Chondrocyte (in vitro differentiated cells): ENCODE results near the gene UCHL5. TPM values are rescaled to one million over a fixed set of nuclear protein-coding genes. Genes with fewer than 3 reads are reported as not detected.

Source experiments
- DNase-seq: peaks from one replicate; pipeline ENCODE4 v3.0.0; 2021; ENCODE audit warnings: mixed read lengths, low spot score
- H3K27ac Mint-ChIP-seq: one replicate; pipeline ENCODE4 v1.8.0; 2021; ENCODE audit warnings: mild to moderate bottlenecking, moderate library complexity, mixed read lengths; ENCODE audit not compliant: unreplicated experiment
- H3K27me3 Mint-ChIP-seq: 2 replicates; pipeline ENCODE4 v1.8.0; 2021; ENCODE audit warnings: low read depth, mixed read lengths
- H3K36me3 Mint-ChIP-seq: 2 replicates; pipeline ENCODE4 v1.8.0; 2021; ENCODE audit warnings: low read depth, mixed read lengths
- H3K4me1 Mint-ChIP-seq: 2 replicates; pipeline ENCODE4 v1.8.0; 2021; ENCODE audit warnings: low read depth, mild to moderate bottlenecking, mixed read lengths
- H3K4me3 Mint-ChIP-seq: one replicate; pipeline ENCODE4 v1.8.0; 2021; ENCODE audit warnings: mild to moderate bottlenecking, moderate library complexity, mixed read lengths; ENCODE audit not compliant: unreplicated experiment
- H3K9me3 Mint-ChIP-seq: 2 replicates; pipeline ENCODE4 v1.8.0; 2021; ENCODE audit warnings: low read depth, mixed read lengths
- total RNA-seq: library from RNA; stranded (reverse); gene quantifications from 3 replicates; pipeline ENCODE4 v1.2.1, GENCODE V29; 2021
- TF ChIP-seq, protein P1 (sequence below): fragments of 200-600 bp; sonication (generic); IDR thresholded peaks from 2 replicates; pipeline ENCODE4 v1.5.0; 2021; ENCODE audit warnings: antibody characterized with exemption, mild to moderate bottlenecking, moderate library complexity

The UCHL5 gene
- total RNA-seq, 1 donor from 2014 or later: 23.8 TPM

DNA sequence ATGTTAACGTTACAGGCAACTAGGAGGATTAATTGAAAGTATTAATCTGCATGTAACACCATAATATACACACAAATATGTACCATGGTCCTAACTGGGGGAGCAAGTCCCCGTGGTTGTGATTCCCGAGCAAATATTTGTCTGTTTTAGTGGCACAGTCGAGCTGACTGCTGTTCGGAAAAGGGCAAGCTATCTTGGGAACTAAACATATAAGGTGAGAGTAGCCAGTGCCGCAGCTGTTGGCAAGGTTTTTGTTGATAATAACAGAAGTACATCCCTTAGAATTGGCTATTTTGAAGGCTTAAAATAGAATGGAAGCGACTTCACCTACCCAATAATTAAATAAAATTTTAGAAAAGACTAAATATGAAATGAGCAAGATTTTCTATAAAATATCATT is 45.5 kb downstream of the UCHL5 start:
- Mint-ChIP-seq H3K4me1 (peaks cover 24% of the 10 kb centered on the region), H3K27ac (no peak overlapping the region), H3K4me3 (no peak overlapping the region), H3K36me3 (no peaks in the 10 kb centered on the region), H3K9me3 (no peaks in the 10 kb centered on the region), H3K27me3 (no peaks in the 10 kb centered on the region)
- DNase-seq: no peak
- TF ChIP-seq, protein P1, sequence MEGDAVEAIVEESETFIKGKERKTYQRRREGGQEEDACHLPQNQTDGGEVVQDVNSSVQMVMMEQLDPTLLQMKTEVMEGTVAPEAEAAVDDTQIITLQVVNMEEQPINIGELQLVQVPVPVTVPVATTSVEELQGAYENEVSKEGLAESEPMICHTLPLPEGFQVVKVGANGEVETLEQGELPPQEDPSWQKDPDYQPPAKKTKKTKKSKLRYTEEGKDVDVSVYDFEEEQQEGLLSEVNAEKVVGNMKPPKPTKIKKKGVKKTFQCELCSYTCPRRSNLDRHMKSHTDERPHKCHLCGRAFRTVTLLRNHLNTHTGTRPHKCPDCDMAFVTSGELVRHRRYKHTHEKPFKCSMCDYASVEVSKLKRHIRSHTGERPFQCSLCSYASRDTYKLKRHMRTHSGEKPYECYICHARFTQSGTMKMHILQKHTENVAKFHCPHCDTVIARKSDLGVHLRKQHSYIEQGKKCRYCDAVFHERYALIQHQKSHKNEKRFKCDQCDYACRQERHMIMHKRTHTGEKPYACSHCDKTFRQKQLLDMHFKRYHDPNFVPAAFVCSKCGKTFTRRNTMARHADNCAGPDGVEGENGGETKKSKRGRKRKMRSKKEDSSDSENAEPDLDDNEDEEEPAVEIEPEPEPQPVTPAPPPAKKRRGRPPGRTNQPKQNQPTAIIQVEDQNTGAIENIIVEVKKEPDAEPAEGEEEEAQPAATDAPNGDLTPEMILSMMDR: no peak

DNA sequence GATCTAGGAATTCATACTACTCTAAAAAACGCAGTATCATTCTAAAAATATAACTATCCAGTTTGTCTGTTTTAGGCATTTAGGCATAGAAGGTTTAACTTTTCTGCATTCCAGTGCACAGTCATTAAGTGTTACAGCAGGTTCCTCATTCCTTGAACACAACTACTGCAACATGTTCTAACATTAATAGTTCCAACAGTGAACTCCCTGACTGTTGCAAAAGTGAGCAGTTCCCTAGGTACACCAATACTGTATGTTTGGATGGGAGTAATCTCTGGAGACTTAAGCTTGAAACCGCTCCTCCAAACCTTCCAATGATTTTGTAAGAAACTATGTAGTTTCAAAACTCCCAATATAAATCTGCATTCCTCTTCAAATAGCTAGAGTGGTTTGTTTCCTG is 46.2 kb downstream of the UCHL5 start:
- TF ChIP-seq, protein P1: no peak
- DNase-seq: no peak
- H3K4me1 Mint-ChIP-seq: peaks cover 24% of the 10 kb centered on the region
- H3K27me3 Mint-ChIP-seq: no peaks in the 10 kb centered on the region
- H3K36me3 Mint-ChIP-seq: no peaks in the 10 kb centered on the region
- H3K9me3 Mint-ChIP-seq: no peaks in the 10 kb centered on the region
- peak overlapping the region; percentile 69 for H3K27ac Mint-ChIP-seq
- H3K4me3 Mint-ChIP-seq: no peak overlapping the region

DNA sequence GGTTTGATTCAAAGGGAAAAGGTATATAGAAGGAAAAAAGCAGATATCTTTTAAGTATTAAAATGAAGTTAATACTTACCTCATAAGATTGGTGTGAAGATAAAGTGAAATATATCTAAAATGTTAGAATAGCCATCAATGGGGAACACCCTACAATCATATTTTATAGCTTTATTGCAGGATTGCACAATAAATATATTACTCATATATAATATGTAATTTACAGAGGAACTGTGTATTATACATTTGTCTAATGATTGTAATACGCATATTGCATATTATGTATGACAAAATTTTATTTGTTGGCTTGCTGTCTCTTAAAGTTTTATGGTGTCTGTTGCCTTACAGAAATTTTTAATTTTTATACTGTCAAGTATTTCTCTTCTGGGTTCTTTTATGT is 47.8 kb downstream of the UCHL5 start:
- Mint-ChIP-seq H3K4me1 (peaks cover 24% of the 10 kb centered on the region), H3K4me3 (no peak overlapping the region), H3K27me3 (no peaks in the 10 kb centered on the region), H3K27ac (no peak overlapping the region), H3K36me3 (no peaks in the 10 kb centered on the region), H3K9me3 (peaks cover 1% of the 10 kb centered on the region)
- TF ChIP-seq, protein P1: no peak
- no peak for DNase-seq

DNA sequence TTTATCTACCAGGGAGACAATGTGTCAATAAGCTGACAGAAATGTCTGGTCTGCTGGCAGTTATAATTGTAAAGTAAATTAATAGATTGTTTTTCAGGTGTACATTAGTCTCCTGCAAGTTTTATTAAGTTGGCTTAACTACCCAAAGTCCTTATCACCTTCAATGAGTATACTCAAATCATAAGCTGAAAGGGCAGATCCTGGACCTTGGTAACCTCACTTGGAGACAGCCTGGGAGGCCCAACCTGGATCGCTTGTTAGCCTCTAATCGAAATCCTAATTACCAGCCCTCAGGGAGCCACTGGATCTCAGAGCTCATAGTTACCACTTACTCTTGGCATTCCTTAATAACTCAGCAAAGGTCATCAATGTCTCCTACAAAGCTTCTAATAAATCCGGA is 49.7 kb downstream of the UCHL5 start:
- peaks cover 22% of the 10 kb centered on the region for H3K4me1 Mint-ChIP-seq
- H3K27ac Mint-ChIP-seq: no peak overlapping the region
- H3K4me3 Mint-ChIP-seq: no peak overlapping the region
- no peak for DNase-seq
- H3K9me3 Mint-ChIP-seq: peaks cover 12% of the 10 kb centered on the region
- TF ChIP-seq, protein P1: no peak
- H3K36me3 Mint-ChIP-seq: peaks cover 4% of the 10 kb centered on the region
- no peaks in the 10 kb centered on the region for H3K27me3 Mint-ChIP-seq

DNA sequence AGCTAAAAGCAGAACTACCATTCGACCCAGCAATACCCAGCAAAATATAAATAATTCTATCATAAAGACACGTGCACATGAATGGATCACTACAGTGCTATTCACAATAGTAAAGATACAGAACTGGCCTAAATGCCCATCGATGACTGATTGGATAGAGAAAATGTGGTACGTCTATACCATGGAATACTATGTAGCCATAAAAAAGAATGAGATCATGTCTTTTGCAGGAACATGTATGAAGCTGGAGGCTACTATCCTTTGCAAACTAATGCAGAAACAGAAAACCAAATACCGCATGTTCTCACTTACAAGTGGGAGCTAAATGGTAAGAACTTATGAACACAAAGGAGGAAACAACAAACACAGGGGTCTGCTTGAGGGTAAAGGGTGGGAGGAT is 53.4 kb downstream of the UCHL5 start:
- H3K4me3 Mint-ChIP-seq: no peak overlapping the region
- H3K36me3 Mint-ChIP-seq: peaks cover 16% of the 10 kb centered on the region
- H3K9me3 Mint-ChIP-seq: peaks cover 22% of the 10 kb centered on the region
- DNase-seq: no peak
- H3K4me1 Mint-ChIP-seq: no peaks in the 10 kb centered on the region
- no peak overlapping the region for H3K27ac Mint-ChIP-seq
- TF ChIP-seq, protein P1: no peak
- no peaks in the 10 kb centered on the region for H3K27me3 Mint-ChIP-seq
